AG04449 (cell line): Measurements from ENCODE around the gene GHRHR.

Source experiments
- CTCF ChIA-PET: fragments of 350-600 bp; formaldehyde crosslinking; extraction: SDS; loops from one replicate; lab custom pipeline; 2021; ENCODE audit warnings: antibody characterized with exemption; lab: Yijun Ruan, JAX
- POLR2A ChIA-PET: fragments of 400-600, 350-600 bp; formaldehyde crosslinking; extraction: SDS; loops from one replicate; lab custom pipeline; 2020; ENCODE audit warnings: antibody characterized with exemption, inconsistent platforms; lab: Yijun Ruan, JAX
- DNase-seq: peaks from one replicate; pipeline ENCODE4 v3.0.0-alpha.2; 2010; ENCODE audit warnings: low read depth, low spot score
- H3K4me3 ChIP-seq: 2 replicates; pipeline ENCODE4 v1.5.1; 2011; ENCODE audit warnings: low read depth, mild to moderate bottlenecking, control low read depth, low read length
- CTCF ChIP-seq: IDR thresholded peaks from one replicate; pipeline ENCODE4 v1.5.1; 2011; ENCODE audit warnings: mild to moderate bottlenecking, moderate library complexity, low read length, control low read depth, inconsistent platforms; ENCODE audit not compliant: insufficient read depth; ENCODE audit errors: missing control alignments

GHRHR gene

GRCh38 chr7:30963842-30964241, at the start of gene GHRHR:
Gene GHRHR (plus strand): TSS chr7:30963953. CDS start chr7:30964069, 116 bp downstream.
- no peak within 1 kb of the TSS for H3K4me3 ChIP-seq
- DNase-seq, result no peak
- no peak for TF ChIP-seq CTCF
- CTCF ChIA-PET, result interaction anchor here (1.1 to 4.9 kb wide), 2 partner anchors 17 to 25 kb away, joined by 3 to 24 read pairs; no protein-coding TSS in a partner anchor
- POLR2A ChIA-PET, result no interaction called here

GRCh38 chr7:30914596-30914995, 49.2 kb upstream of the GHRHR start:
- POLR2A ChIA-PET, result no interaction called here
- TF ChIP-seq CTCF, result no peak
- no peak overlapping the region for H3K4me3 ChIP-seq
- CTCF ChIA-PET, result interaction anchor here (1.4 kb wide), 1 partner anchor 21 kb away, joined by 3 read pairs; no protein-coding TSS in a partner anchor
- no peak for DNase-seq

GRCh38 chr7:30915005-30915601, 48.6 kb upstream of the GHRHR start:
- ChIA-PET CTCF (interaction anchor here (1.5 kb wide), 1 partner anchor 24 kb away, joined by 5 read pairs; no protein-coding TSS in a partner anchor), POLR2A (no interaction called here)
- DNase-seq, result no peak
- TF ChIP-seq CTCF, result no peak
- no peak overlapping the region for H3K4me3 ChIP-seq

- H3K4me3 ChIP-seq, result no peak overlapping the region
- no peak for TF ChIP-seq CTCF
- DNase-seq, result no peak
- POLR2A ChIA-PET, result no interaction called here
- CTCF ChIA-PET, result interaction anchor here (1.1 to 1.5 kb wide), 2 partner anchors 23 to 112 kb away, joined by 4 to 5 read pairs; no protein-coding TSS in a partner anchor
These were observed 48.0 kb upstream of the GHRHR start for GRCh38 chr7:30915751-30916150.

GRCh38 chr7:30916255-30916654, 47.5 kb upstream of the GHRHR start:
- DNase-seq, result no peak
- ChIA-PET CTCF (interaction anchor here (1.1 to 1.5 kb wide), 3 partner anchors 8 to 112 kb away, joined by 4 to 5 read pairs (median 4); no protein-coding TSS in a partner anchor), POLR2A (no interaction called here)
- no peak overlapping the region for H3K4me3 ChIP-seq
- no peak for TF ChIP-seq CTCF

- CTCF ChIA-PET, result interaction anchor here (1.1 to 1.5 kb wide), 3 partner anchors 9 to 113 kb away, joined by 4 to 5 read pairs (median 4); no protein-coding TSS in a partner anchor
- no peak overlapping the region for H3K4me3 ChIP-seq
- no peak for DNase-seq
- no peak for TF ChIP-seq CTCF
- POLR2A ChIA-PET, result no interaction called here
These were observed 47.0 kb upstream of the GHRHR start for GRCh38 chr7:30916767-30917166.
